NCI-H748 treated with DMSO at 0.1 percent for 48 hours (cell line): ENCODE data around the gene MAPKAP1.

Experiments
- DNase-seq: peaks from one replicate; lab custom pipeline; 2025; lab: John Stamatoyannopoulos, UW

Gene MAPKAP1

DNA sequence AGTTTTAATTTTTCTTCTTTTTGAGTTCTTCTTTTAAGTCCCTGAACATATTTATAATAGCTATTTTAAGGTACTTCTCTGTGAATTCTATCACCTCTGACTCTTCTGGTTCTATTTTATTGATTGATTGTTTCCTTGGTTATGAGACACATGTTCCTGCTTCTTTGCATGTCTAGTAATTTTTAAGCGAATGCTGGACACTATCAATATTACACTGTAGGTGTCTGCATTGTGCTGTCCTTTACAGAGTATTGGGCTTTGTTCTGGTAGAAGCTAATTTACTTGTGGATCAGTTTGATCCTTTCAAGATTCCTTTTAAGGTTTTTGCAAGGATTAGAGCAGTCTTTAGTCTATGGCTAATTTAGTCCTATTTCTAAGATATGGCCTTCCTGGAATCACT lies 249.7 kb downstream of the MAPKAP1 start:
- no peak for DNase-seq

DNA sequence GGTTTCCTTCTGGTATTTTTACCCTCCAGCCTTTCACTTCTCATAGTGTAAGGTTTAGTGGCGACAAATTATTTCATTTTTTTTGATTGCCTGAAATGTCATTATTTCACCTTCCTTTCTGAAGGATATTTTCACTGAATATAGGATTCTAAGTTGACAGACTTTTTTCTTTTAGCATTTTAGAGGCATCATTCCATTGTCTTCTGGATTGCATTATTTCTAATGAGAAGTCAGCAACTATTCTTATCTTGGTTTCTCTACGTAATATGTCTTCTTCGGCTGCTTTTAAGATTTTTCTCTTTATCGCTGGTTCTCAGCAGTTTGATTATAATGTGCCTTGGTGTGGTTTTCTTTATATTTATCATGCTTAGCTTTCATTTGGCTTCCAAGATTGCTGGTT lies 251.1 kb downstream of the MAPKAP1 start:
- no peak for DNase-seq

DNA sequence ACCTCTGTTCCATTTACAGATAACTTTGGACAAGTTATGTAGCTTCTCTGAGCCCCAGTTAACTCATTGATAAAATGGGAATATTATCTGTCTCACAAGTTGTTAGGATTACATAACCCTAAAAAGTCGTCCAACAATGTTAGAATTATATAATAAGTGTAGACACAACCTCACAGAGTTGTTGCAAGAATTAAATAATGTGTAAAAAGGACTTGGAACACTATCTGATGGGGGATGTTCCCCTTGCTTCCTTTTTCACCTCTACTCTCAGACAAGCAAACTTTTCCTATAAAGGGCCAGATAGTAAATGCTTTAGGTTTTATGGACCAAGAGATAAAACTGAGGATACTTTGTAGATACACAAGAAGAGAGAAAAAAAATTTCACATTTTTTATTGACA lies 251.9 kb downstream of the MAPKAP1 start:
- DNase-seq, result no peak

DNA sequence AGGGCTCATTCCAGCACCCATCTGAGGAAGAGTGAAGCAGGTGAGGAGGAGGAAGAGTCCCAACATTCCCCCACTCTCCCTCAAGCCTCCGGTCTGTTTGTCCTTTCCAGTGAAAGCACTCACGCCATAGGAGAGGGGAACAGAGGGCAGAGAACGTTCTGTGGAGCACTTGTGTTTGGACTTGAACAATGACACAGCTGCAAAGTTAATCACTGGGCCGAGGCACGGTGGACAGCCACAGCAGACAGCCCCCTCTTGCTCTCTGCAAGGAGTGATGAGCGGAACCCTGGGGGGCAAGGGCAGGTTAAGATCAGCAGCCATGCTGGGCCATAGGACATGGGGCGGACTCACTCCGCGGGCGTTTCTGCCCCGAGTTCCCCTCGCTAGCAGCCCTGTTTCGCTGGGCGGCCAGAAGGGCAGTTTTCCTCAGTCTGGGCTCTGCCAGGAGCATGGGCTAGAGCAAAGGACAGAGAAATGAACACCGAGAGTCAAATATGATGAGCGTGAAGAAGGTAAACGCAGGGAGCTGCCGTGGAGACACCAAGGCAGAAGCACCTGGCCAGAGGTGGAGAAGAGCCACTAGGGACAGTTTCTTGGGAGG lies 259.7 kb downstream of the MAPKAP1 start:
- no peak for DNase-seq

DNA sequence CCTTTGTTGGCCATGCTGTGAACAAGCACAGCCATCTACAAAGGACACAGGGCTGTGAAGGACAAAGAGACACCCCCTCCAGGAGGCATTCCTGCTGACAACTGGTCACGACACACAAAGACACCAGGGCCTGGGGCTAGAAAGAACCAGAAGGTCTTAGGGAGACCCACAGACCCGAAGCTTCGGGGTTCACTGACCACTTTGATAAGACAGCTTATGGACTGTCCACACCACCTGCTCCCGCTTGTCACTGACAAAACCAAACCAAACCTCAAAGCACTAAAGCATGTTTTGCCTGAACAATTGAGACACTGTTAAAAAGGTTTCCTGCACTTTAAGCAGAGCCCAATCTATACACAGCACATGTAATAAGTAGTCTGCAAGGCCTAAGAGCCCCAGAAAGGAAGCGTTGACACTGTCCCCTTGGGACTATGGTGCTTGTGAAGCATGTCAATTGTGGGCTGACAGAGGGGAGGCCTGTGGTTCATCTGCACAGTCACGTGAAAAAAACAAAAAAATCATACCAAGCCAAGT lies 260.4 kb downstream of the MAPKAP1 start:
- DNase-seq, result no peak

DNA sequence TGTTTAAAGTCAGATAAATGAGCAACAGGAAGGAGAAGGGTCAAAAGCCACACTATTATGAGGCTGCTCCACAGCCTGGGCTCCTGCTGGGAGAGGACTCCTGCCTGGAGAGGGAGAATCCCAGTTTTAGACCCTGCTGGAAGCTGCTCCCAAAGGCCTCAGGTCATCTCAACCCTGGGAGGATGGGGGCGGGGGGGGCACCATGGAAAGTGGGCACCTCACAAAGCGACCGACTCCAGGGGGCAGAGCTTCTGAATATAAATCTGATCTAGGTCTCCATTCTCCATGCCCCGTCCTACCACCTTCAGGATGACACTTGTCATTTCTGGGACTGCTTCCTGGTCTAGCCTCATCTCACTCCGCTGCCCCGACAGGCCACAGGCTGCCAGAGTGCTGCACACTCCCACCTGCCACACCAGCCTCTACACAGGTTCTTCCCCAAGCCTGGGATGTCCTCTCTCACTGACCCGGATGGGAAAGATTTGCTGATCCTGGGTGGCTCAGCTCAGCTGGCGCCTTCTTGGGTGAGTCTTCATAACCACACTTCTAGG lies 262.0 kb downstream of the MAPKAP1 start:
- DNase-seq, result no peak

DNA sequence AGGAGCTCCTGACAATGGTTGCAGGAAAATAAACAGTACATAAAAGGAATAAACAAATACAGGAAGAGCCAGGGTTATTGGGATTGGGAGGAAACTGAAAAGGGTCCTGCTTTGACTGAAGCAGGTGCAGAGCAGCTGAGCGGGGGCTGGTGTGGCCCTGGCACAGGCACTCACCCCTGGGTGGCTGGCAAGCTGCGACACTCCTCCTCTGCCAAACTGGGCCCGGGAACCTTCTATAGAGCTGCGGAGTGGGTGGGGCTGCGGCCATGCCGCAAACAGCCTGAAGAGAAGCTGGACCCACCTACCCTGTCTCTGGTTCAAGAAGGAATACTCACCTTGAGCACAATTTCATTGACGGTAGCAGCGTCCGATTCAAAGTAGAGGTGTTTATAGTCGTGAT lies 262.8 kb downstream of the MAPKAP1 start:
- no peak for DNase-seq

DNA sequence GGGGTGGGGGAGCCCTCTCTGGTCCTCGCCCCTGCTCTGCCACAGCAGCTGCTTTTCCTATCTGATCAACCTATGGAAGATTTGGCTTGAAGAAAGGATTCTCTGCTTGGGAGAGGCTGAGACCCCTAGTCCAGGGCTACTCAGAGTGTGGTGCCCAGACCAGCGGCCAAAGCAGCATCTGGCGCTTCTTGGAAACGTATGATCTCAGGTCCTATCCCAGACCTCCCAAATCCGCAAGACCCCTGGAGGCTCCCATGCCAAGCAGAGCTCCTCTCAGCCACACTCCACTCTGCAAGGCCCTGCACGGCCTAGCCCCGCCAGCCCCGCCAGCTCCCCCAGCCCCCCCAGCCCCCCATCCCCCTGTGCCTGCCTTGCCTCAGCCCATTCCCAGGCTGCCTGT lies 263.6 kb downstream of the MAPKAP1 start:
- no peak for DNase-seq

DNA sequence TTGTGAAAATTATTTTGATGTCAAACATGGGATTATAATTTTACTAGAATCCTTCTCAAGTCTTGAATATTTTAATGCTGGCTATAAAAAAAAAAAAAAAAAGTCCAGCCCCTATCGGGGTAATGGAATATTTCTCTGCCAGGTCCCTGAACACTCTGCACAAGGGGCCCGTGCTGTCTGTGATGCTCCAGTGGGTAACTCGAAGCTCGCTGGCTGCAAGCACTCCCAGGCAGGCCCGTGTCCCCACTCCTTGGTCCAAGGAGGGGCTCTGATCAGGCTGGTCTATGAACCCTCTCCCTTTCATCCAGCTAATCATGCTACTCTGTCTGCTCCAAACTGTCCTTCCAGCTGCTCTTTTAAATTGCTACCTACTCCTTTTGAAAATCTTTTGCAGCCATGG lies 264.6 kb downstream of the MAPKAP1 start:
- DNase-seq, result no peak

DNA sequence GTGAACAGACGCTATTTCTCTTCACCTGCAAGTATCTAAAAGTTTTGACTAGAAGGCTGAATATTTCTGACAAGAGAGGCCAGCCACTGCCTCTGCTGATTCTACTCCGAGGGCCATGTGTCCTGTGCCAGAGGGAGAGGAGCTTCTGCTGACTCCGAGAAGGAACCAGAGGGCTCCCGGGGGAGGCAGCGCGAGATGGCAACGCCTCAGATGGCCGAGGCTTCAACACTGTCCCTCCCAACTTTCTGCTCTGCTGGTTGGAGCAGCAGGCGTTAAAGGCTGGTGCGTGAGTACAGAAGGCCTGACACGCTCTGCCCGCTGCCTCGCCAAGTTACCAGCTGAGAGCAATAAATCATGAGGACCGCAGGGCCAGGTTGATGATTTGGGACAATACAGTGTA lies 266.6 kb downstream of the MAPKAP1 start:
- DNase-seq, result no peak

DNA sequence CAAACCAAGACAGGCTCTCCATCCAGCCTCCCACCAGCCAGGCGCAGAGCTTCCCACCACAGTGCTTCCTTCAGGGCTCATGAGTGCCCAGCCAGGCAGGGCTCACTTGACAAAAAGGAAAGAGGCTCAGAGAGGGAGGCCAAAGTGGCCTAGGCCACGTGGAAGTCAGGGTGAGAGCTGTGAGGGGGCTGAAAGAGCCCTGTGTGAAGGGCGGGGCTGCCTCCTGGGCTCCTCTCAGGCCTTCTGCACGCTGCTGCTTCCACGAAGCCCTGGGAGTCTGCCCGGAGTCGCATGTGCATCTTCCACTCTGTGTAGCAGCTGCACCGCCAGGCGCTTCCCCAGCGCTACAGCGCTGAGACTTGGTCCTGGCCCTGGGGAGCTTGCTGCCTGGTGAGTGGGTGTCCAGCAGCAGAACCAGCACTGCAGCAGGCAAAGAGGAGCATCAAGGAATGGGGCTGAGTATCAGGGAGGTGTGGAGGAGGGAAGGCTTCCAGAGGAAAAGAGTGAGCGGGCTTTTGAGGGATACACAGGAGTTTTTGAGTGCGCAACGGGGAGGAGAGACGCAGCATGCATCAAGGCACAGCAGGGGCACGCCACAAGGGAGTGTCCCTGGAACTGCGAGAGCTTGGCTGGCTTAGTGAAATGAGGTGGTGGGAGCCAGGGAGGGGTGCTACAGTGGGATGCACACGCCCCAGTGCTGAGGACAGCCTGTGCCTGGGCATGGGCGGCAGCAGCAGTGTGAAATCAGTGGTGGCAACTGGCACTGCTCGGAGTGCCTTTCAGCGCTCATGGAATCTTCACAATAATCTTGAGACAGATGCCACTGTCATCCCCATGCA lies 267.4 kb downstream of the MAPKAP1 start:
- no peak for DNase-seq

DNA sequence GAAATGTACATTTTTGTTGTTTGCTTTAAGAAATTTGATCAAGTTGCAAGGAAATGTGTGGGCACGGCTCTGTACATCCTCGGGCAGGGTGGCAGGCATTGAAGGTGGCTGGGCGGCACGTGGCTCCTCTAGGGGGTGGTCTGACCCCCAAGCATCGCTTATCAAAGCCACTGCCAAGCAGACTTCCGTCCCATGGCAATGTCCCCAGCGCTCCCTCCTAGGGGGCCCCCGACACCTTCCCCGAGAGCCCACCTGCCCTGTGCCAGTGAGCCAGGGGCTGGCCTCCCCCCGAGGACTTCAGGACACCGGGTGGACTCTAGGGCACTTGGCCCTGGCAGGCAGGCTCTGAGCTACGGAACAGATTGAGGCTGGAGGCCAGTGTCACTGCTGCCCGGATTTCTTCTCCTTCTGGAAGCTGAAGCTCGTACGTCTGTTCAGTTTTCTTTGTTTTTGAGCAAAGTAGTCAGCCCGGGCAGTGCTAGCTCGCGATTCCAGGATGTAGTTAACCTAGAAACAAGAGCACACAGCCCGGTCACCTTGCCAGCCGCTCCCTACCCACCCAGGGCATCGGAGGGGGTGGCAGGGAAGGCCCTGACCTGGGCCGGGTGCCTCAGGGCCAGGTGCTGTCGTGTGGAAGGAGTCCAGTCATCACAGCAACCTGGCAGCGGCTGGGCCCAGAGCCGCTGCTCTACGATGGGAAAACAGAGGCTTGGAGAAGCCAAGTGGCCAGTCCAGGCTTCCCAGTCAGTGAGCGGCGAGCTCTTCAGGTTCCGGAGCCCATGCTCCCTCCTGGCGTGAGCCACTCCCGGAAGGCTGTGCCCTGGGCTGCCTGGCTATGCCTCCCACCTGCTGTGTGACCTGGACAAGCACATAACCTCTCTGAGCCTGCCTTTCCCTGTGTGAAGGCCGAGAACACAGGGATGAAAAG lies 268.2 kb downstream of the MAPKAP1 start:
- DNase-seq, result no peak

DNA sequence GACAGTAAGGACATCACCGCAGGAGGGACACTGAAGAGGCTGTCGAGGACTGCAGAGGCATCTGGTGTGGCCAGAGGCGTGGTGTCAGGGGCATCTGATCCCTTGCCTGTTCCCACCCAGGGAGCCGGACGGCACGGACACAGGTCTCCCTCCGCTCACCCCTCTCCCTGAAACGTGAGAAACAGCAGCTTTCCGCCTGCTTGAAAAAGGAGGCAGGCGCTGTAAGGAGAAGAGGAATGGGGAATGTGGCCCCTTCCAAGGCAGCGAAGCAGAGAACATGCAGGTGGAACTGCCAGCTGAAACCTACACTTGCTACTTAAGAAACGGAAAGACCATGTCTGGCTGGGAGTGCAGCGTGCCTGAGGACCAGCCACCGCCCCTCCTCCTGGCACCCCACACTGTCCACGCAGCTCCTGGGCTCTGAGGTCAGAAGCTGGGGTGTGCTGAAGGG lies 269.2 kb downstream of the MAPKAP1 start:
- DNase-seq, result no peak

DNA sequence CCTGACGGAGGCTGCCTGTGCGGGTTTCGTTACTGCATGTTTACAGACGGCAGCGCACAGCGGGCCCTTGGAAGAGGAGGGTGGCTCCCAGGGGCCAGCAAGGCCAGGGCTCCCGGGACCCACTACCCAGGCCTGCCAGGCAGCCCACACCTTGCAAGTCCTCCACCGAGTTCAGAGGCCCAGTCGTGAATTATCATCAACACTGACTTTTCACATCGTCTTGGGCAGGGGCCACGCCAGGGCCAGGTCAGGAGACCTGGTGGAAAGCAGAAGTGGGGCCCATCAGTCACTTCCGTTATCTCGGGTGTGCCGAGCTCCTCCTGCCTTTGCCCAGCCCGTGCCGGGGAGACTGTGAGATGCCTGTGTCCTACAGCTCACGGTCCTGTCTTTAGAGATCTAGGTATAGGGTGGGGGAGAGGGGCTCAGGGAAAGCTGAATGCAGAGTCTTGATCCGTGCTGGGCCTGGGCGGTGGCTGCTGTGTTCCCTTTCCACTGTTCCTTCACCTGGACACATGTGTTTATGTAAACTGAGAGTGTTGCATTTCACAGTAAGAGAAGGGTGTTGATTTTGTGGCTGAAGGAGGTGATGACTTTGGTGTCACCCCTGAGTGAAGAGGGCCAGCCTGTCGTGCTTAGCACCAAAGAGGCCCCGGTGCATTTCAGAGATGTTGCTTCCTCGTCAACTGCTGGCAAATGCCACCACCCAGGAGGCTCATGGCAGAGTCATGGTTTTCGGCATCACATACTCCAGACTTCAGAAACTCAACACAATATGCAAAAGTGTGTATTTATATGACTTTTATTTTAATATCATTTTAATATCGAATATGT lies 270.2 kb downstream of the MAPKAP1 start:
- DNase-seq, result no peak

DNA sequence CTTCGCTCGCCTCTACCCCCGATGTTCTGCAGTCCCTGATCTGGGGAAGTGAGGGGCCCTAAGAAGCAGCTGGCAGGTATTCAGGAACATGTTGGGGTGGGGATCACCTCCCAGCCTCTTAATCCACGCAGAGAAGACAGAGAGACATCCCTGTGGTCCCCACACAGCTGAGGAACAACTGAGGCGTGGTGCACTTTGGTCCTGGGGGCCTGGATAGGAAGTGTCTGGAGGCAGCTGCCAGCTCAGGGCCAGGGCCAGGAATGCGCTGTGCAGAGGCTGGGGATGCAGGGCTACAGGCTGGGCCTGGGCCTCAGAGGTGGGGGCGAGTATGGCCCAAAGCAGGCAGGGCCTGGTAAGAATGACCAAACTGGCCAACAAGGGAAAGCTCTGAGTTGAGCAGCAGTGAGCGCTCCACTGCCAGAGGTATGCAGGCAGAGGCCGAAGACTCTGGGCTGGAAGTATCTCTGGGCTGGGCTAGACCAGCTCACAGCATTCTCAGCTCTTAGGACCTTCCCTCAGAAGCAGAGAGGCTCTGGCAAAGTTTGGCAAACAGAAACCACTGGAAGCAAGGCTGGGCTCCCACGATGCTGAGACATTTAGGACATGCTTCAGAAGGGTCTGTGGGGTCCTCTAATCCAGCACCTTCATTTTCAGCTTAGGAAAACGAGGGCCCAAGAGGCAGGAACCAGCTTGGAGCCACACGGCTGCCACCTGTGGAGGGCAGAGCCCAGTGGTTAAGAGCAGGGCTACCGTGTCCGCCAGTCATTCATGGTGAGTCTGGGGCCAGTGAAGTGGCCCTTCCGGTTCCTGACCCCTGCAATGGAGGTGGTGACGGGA lies 271.0 kb downstream of the MAPKAP1 start:
- no peak for DNase-seq

DNA sequence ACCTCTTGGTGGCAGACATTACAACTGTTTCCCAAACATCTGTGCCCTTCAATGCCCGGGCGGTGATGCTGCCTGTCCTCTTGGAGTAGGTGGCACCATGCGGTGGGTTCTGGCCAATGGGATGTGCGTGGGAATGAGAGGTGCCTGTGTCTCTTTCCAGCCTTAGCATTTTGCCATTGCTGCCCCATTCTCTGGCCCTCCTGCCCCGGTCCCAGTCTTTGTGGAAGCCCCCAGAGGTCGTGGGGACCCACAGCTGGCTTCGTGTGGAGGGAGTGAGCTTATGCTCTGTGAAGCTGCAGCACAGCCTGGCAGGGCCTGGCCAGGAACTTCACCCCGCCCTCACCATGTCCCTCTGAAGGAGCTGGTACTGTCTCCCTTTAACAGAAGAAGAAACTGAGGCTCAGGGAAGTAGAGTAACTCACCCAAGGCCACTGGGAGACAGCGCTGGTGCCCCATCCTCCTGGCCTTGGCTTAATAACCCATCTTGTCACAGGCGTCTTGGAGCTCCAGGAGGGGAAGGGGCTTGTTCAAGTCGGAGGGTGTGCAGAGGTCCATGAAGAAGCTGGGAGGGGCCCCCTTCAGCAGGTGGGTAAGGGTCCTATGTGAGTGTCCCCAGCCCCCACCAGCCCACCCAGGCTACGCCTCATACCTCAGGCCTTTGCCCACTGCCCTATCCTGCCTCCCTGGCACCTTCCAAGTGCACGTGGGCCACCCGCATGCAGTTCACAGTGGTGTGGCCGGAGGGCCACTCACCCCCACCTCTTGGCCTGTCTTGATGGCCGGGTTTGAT lies 271.8 kb downstream of the MAPKAP1 start:
- DNase-seq, result no peak

DNA sequence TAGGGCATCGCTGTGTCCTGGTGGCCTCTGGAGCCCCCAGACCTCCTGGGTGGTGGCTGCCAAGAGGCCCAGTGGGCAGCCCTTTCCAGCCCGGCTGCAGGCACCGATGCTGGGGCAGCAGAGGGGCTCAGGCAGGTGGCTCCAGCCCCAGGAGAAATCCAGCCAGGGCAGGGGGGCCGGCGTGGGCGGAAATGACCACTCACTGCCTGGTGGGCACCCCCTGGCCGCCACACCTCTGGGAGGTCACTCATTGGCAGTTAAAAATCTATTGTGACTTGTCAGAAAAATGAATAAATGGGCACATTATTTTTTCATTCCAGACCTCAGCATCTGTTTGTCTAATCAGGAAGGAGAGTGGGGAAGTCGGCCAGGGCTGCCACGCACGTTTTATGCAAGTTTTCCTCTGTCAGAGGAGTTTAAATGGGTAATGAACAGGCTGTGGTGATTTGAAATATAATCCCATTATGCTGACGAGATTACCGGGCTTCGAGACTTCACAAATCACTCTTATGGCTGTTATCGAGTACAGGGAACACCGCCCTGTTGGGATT lies 273.5 kb downstream of the MAPKAP1 start:
- DNase-seq, result no peak

DNA sequence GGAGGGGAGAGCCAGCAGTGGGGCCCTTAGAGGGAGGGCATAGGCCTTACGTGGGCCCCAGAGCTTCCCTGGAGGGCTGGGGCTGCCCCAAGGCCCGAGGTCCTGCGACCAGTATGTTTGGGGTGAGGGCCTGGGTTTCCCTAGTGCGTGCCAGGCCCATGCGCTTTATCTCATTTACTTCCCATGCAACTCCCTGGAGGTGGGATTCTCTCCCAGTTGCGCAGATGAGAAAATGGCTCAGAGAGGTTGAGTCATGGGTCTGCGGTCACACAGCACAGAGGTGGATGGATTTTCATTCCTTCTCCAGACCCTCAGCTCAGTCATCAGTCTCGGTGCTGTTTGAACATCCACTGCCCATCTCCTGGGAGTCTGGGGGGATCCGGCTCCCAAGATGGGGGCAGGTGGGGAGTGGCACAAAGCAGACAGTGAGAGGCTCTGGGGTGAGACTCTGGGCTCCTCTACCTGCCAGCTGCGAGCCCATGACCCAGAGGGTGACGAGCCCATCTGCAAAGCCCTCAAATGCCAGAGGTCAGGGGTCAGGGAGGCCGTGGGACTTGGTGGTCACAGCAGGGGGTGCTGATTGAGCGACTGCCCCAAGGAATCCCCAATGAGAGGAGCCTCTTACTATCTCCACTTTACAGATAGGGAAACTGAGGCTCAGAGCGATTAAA lies 274.2 kb downstream of the MAPKAP1 start:
- DNase-seq, result no peak
